Left lung (tissue), 10 donors: Measurements from ENCODE around the gene RTCA. TPM values are rescaled to one million over a fixed set of nuclear protein-coding genes. Genes with fewer than 3 reads are reported as not detected.

Experiments used
- ATAC-seq: fragments of 200-7000 bp; cut with Tn5 transposase; one replicate; pipeline ENCODE4 v1.9.1; 2020; ENCODE audit warnings: moderate library complexity
- DNase-seq, 4 donors: peaks; one replicate each; pipeline ENCODE4 v3.0.0-alpha.2; 2013 to 2020
- H3K27ac ChIP-seq, 2 donors: fragments of 200-600 bp; sonication (generic) in 1 of 2; one replicate each; pipeline versions ENCODE4 v1.5.0 to v1.8.0; 2020 to 2021
- H3K27me3 ChIP-seq, 2 donors: fragments of 200-600 bp; sonication (generic) in 1 of 2; one replicate each; pipeline versions ENCODE4 v1.5.0 to v1.8.0; 2020 to 2021
- H3K36me3 ChIP-seq, 2 donors: fragments of 200-600 bp; sonication (generic) in 1 of 2; one replicate each; pipeline versions ENCODE4 v1.5.0 to v1.8.0; 2020 to 2021
- H3K4me1 ChIP-seq, 2 donors: fragments of 200-600 bp; one replicate each; pipeline ENCODE4 v1.8.0; 2021
- H3K4me3 ChIP-seq, 2 donors: fragments of 200-600 bp; sonication (generic) in 1 of 2; one replicate each; pipeline versions ENCODE4 v1.5.0 to v1.8.0; 2020 to 2021; ENCODE audit warnings: mild to moderate bottlenecking in 1 of 2
- H3K9me3 ChIP-seq, 2 donors: fragments of 200-600 bp; sonication (generic) in 1 of 2; one replicate each; pipeline versions ENCODE4 v1.5.0 to v1.8.0; 2020 to 2021
- intact Hi-C, 2 donors: fragments of 100-400 bp; cut with DNase I; formaldehyde crosslinking; loops; one replicate each; pipeline versions ENCODE4 v1.11.2 to v1.14.2; 2022
- polyA plus RNA-seq, 6 donors: library from polyadenylated mRNA; unstranded; fragments of 120-200 nt; gene quantifications; one replicate each; pipeline ENCODE4 v1.2.1, GENCODE V29; 2013; ENCODE audit not compliant: insufficient read length in 6 of 6
- total RNA-seq, 2 donors: library from RNA; stranded (reverse); fragmentation: NEBNext Ultra II Directional; extraction: Animal tissue kit (Norgen Biotek cat#: 25700); gene quantifications; one replicate each; pipeline ENCODE4 v1.2.1, GENCODE V29; 2021
- TF ChIP-seq, protein P1 (sequence below), 2 donors: fragments of 200-600 bp; sonication (generic) in 1 of 2; IDR thresholded peaks; one replicate each; pipeline versions ENCODE4 v1.5.0 to v1.8.0; 2021; ENCODE audit warnings: antibody characterized with exemption in 2 of 2
- donor health status: DM: no; HTN: yes; CAD: no.
- donor health status: DM: no; HTN: no; CAD: no.

RTCA gene
- total and polyA plus RNA-seq, 8 donors: 26.7 to 38.7 (median 31.3) TPM

DNA sequence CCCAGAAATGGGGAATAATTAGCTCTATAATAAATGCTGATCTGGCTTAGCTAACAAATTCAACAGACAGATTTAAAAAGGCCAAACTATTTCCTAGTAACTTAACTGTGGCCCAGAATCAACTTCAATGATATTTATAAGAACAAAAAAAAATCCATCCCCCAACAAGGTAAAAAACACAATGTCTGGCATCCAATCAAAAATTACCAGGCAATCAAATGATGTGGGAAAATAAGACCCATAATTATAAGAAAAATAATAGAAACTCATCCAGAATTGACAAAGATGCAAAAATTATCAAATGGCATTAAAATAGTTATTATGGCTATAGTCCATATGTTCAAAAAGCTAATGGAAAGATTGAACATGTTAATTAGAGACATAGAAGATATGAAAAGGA lies 43.8 kb downstream of the RTCA start:
- ATAC-seq (no peak), DNase-seq (no peak)
- intact Hi-C loops: no loop called here
- Histone ChIP-seq H3K36me3 (no peaks in the 10 kb centered on the region), H3K27me3 (no peaks in the 10 kb centered on the region), H3K4me1 (no peaks in the 10 kb centered on the region), H3K9me3 (peaks cover 0 to 7% of the 10 kb centered on the region in 2 donors), H3K4me3 (no peak overlapping the region), H3K27ac (no peak overlapping the region)
- TF ChIP-seq, protein P1, sequence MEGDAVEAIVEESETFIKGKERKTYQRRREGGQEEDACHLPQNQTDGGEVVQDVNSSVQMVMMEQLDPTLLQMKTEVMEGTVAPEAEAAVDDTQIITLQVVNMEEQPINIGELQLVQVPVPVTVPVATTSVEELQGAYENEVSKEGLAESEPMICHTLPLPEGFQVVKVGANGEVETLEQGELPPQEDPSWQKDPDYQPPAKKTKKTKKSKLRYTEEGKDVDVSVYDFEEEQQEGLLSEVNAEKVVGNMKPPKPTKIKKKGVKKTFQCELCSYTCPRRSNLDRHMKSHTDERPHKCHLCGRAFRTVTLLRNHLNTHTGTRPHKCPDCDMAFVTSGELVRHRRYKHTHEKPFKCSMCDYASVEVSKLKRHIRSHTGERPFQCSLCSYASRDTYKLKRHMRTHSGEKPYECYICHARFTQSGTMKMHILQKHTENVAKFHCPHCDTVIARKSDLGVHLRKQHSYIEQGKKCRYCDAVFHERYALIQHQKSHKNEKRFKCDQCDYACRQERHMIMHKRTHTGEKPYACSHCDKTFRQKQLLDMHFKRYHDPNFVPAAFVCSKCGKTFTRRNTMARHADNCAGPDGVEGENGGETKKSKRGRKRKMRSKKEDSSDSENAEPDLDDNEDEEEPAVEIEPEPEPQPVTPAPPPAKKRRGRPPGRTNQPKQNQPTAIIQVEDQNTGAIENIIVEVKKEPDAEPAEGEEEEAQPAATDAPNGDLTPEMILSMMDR (IDR thresholded peaks at IDR 0.05): no peak

DNA sequence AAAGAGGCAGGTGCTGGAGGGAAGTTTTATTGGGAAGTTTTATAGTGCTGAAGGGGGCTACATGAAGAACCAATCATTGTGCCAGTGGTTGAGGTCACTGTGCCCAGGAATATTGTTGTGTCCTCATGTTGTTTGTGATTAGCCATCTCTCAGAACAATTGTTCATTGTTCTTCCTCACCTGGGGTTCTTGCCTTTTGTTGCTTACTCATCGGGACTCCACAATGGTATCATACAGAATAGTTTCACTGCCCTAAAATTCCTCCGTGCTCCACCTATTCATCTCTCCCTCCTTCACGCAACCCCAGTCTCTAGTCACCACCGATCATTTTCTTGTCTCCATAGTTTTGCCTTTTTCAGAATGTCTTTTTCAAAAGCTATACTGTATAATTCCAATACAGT lies 47.4 kb downstream of the RTCA start:
- intact Hi-C loops: no loop called here

DNA sequence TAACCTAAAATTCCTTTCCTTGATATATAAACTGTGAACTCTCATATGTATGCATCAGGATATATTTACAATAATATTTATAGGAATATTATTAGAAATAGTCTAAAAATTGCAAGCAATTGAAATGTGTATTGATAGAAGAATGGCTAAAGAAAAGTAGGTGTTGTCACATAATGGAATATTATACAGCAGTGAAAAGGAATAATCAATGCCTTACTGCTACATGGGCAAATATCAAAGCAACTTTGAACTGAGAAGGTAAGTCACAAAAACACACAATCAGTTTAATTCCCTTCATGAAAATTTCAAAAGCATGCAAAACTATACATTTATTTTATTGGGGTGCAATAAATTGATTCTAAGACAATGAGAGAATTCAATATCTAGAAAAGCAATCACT lies 50.6 kb downstream of the RTCA start:
- Histone ChIP-seq H3K9me3 (peaks cover 0 to 32% of the 10 kb centered on the region in 2 donors), H3K4me1 (no peaks in the 10 kb centered on the region), H3K27me3 (no peaks in the 10 kb centered on the region), H3K36me3 (no peaks in the 10 kb centered on the region), H3K4me3 (no peak overlapping the region), H3K27ac (no peak overlapping the region)
- ATAC-seq (no peak), DNase-seq (no peak)
- intact Hi-C loops: no loop called here
- TF ChIP-seq, protein P1 (IDR thresholded peaks at IDR 0.05): no peak

More for the DNA sequence above, 47.4 kb downstream of the RTCA start:
- Histone ChIP-seq H3K4me3 (no peak overlapping the region), H3K27me3 (no peaks in the 10 kb centered on the region), H3K27ac (no peak overlapping the region), H3K36me3 (no peaks in the 10 kb centered on the region), H3K4me1 (no peaks in the 10 kb centered on the region), H3K9me3 (peaks cover 0 to 19% of the 10 kb centered on the region in 2 donors)
- TF ChIP-seq, protein P1 (IDR thresholded peaks at IDR 0.05): no peak
- ATAC-seq (no peak), DNase-seq (no peak)

DNA sequence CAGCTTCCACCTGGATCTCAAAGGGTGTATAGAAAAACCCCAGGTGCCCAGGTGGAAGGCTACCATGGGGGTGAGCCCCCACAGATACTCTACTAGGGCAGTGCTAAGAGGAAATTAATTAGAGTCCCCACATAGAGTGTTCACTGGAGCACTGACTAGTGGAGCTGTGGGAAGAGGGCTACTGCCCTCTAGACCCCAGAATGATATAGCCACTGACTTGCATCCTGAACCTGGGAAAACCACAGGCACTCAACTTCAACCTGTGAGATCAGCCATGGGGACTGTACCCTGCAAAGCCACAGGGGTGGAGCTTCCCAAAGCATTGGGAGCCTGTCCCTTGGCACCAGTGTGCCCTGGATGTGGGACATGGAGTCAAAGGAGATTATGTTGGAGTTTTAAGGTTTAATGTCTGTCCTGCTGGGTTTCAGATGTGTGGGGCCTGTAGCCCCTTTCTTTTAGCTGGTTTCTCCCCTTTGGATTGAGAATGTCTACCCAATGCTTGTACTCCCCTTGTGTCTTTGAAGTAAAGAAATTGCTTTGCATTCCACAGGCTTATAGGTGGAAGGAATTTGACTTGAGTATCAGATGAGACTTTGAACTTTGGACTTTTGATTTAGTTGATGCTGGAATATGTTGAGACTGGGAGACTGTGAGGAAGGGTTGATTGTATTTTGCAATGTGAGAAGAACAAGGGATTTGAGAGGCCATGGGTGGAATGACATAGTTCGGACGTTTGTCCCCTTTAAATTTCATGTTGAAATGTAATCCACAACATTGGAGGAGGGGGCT lies 54.5 kb downstream of the RTCA start:
- ATAC-seq (no peak), DNase-seq (no peak)
- no peaks in the 10 kb centered on the region for H3K36me3 ChIP-seq
- no peaks in the 10 kb centered on the region for H3K27me3 ChIP-seq
- H3K4me3 ChIP-seq: no peak overlapping the region
- no peak overlapping the region for H3K27ac ChIP-seq
- no peaks in the 10 kb centered on the region for H3K4me1 ChIP-seq
- TF ChIP-seq, protein P1 (IDR thresholded peaks at IDR 0.05): no peak
- intact Hi-C loops: no loop called here
- H3K9me3 ChIP-seq: peaks cover 0 to 31% of the 10 kb centered on the region in 2 donors

DNA sequence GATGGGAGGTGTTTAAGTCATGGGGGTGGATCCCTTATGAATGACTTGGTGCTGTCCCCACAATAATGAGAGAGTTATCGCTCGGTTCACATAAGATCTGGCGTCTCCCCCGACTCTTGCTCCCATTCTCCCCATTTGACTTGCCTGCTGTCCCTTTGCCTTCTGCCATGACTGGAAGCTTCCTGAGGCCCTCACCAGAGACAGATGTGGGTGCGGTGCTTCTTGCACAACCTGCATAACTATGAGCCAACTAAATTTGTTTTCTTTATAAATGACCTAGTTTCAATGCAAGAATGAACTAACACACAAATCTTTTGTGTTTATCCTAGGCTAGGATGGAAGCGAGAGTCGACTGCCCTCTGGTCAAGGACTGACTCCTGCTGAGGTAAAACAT lies 55.1 kb downstream of the RTCA start:
- H3K4me3 ChIP-seq: no peak overlapping the region
- no peaks in the 10 kb centered on the region for H3K36me3 ChIP-seq
- no peak overlapping the region for H3K27ac ChIP-seq
- TF ChIP-seq, protein P1 (IDR thresholded peaks at IDR 0.05): no peak
- no peaks in the 10 kb centered on the region for H3K27me3 ChIP-seq
- DNase-seq (no peak), ATAC-seq (no peak)
- peaks cover 0 to 25% of the 10 kb centered on the region in 2 donors for H3K9me3 ChIP-seq
- no peaks in the 10 kb centered on the region for H3K4me1 ChIP-seq
- intact Hi-C loops: no loop called here
